H1 (cell line): ENCODE results near the gene RTCA. TPM values are rescaled to one million over a fixed set of nuclear protein-coding genes. Genes with fewer than 3 reads are reported as not detected.
A peak's percentile ranks its signal among the peaks of the same experiment; 100 is the strongest.
"Not testable (repeated sequence)": the region's sequence is repeated elsewhere in the genome, so short reads cannot be mapped to it uniquely, and the experiment has no call there.

Experiments used
- CTCF ChIA-PET: fragments of 300-600 bp; sonication (Branson Sonifier 250); formaldehyde crosslinking; loops from one replicate; lab custom pipeline; 2021; ENCODE audit not compliant: partially characterized antibody; lab: Charles Lee
- POLR2A ChIA-PET: fragments of 300-600 bp; sonication (Branson Sonifier 250); formaldehyde crosslinking; loops from one replicate; lab custom pipeline; 2021; ENCODE audit warnings: inconsistent platforms; ENCODE audit not compliant: partially characterized antibody; lab: Charles Lee
- DNase-seq, 2 experiments: peaks; one replicate each; pipeline versions ENCODE4 v3.0.0 to v3.0.0-alpha.2; 2010 to 2022; ENCODE audit warnings: low spot score in 2 of 2, low read depth in 1 of 2, mixed read lengths in 1 of 2
- FAIRE-seq: peaks from 2 replicates; lab custom pipeline; 2011; peaks lifted over from hg19 to GRCh38; lab: Jason Lieb, UNC
- H2AFZ ChIP-seq: 2 replicates; pipeline ENCODE4 v1.8.1; 2012; ENCODE audit warnings: low read length, inconsistent platforms
- H2AK5ac ChIP-seq: 2 replicates; pipeline ENCODE4 v1.6.1; 2013; ENCODE audit warnings: low read depth, low read length
- H2BK120ac ChIP-seq: replicated peaks from 2 replicates; pipeline ENCODE3; 2013; ENCODE audit warnings: low read depth, low read length, inconsistent platforms
- H2BK12ac ChIP-seq: 2 replicates; pipeline ENCODE4 v1.6.1; 2013; ENCODE audit warnings: low read depth, low read length
- H2BK15ac ChIP-seq: 2 replicates; pipeline ENCODE4 v1.6.1; 2013; ENCODE audit warnings: low read length
- H2BK20ac ChIP-seq: 2 replicates; pipeline ENCODE4 v1.6.1; 2013; ENCODE audit warnings: low read length
- H2BK5ac ChIP-seq: 2 replicates; pipeline ENCODE4 v1.6.1; 2013; ENCODE audit warnings: low read depth, low read length
- H3K14ac ChIP-seq: 2 replicates; pipeline ENCODE4 v1.6.1; 2013; ENCODE audit warnings: inconsistent platforms; ENCODE audit not compliant: insufficient read length
- H3K18ac ChIP-seq: 2 replicates; pipeline ENCODE4 v1.6.1; 2013; ENCODE audit warnings: low read length; ENCODE audit errors: extremely low read depth
- H3K23ac ChIP-seq: 2 replicates; pipeline ENCODE4 v1.6.1; 2013; ENCODE audit warnings: inconsistent platforms; ENCODE audit not compliant: insufficient read length
- H3K23me2 ChIP-seq: 2 replicates; pipeline ENCODE4 v1.6.1; 2013; ENCODE audit warnings: low read depth, low read length
- H3K27ac ChIP-seq: 2 replicates; pipeline ENCODE4 v1.6.1; 2011; ENCODE audit warnings: low read depth, low read length, inconsistent platforms
- H3K27me3 ChIP-seq, 4 experiments: replicated peaks in 1 of 4; 1 replicate in 1 of 4; 2 replicates in 3 of 4; pipeline versions ENCODE4 v1.6.1 to v1.8.1; 2011 to 2013; ENCODE audit warnings: low read length in 3 of 4, mild to moderate bottlenecking in 3 of 4, inconsistent platforms in 2 of 4, mixed read lengths in 2 of 4, moderate library complexity in 1 of 4; ENCODE audit not compliant: control insufficient read depth in 3 of 4, insufficient read depth in 3 of 4; ENCODE audit errors: extremely low read depth in 1 of 4
- H3K36me3 ChIP-seq, 4 experiments: 2 replicates each; pipeline versions ENCODE4 v1.6.1 to v1.8.1; 2011 to 2013; ENCODE audit warnings: mild to moderate bottlenecking in 4 of 4, low read length in 3 of 4, moderate library complexity in 2 of 4, control low read depth in 1 of 4, inconsistent platforms in 1 of 4; ENCODE audit not compliant: insufficient read depth in 4 of 4, control insufficient read depth in 2 of 4
- H3K4ac ChIP-seq: replicated peaks from 2 replicates; pipeline ENCODE3; 2013; ENCODE audit warnings: low read length, low read depth, mixed read lengths, inconsistent platforms; ENCODE audit not compliant: insufficient read length
- H3K4me1 ChIP-seq, 4 experiments: replicated peaks in 1 of 4; 1 replicate in 1 of 4; 2 replicates in 3 of 4; pipeline versions ENCODE4 v1.6.1 to v1.8.1; 2011 to 2013; ENCODE audit warnings: low read length in 3 of 4, inconsistent platforms in 2 of 4, mixed read lengths in 1 of 4; ENCODE audit not compliant: insufficient read depth in 4 of 4, control insufficient read depth in 3 of 4
- H3K4me2 ChIP-seq, 2 experiments: 2 replicates each; pipeline versions ENCODE4 v1.6.1 to v1.8.1; 2011 to 2013; ENCODE audit warnings: low read depth in 2 of 2, low read length in 2 of 2, control low read depth in 1 of 2, inconsistent platforms in 1 of 2, mild to moderate bottlenecking in 1 of 2; ENCODE audit not compliant: insufficient read depth in 1 of 2
- H3K4me3 ChIP-seq, 4 experiments: fragments of 200-600, 300-600 bp in 1 of 4; sonication (generic), shearing (Covaris generic), sonication (Bioruptor Twin) in 1 of 4; 2 replicates each; pipeline versions ENCODE4 v1.5.1 to v1.8.1; 2011 to 2016; ENCODE audit warnings: low read length in 4 of 4, low read depth in 3 of 4, control low read depth in 2 of 4, inconsistent platforms in 2 of 4, mild to moderate bottlenecking in 2 of 4, mixed read lengths in 1 of 4, moderate library complexity in 1 of 4; ENCODE audit not compliant: insufficient read depth in 2 of 4; ENCODE audit errors: extremely low read depth in 1 of 4
- H3K56ac ChIP-seq: replicated peaks from 2 replicates; pipeline ENCODE3; 2013; ENCODE audit warnings: low read depth, mild to moderate bottlenecking, mixed read lengths, low read length, inconsistent platforms; ENCODE audit not compliant: insufficient read length
- H3K79me1 ChIP-seq: 2 replicates; pipeline ENCODE4 v1.6.1; 2013; ENCODE audit warnings: low read depth, low read length, control low read depth
- H3K79me2 ChIP-seq, 2 experiments: 2 replicates each; pipeline versions ENCODE4 v1.6.1 to v1.8.1; 2012 to 2013; ENCODE audit warnings: low read length in 2 of 2, mild to moderate bottlenecking in 2 of 2, inconsistent platforms in 1 of 2; ENCODE audit not compliant: insufficient read depth in 2 of 2, control insufficient read depth in 1 of 2
- H3K9ac ChIP-seq, 4 experiments: replicated peaks in 1 of 4; 1 replicate in 1 of 4; 2 replicates in 3 of 4; pipeline versions ENCODE4 v1.6.1 to v1.8.1; 2011 to 2013; ENCODE audit warnings: low read depth in 3 of 4, low read length in 3 of 4, control low read depth in 2 of 4, mild to moderate bottlenecking in 2 of 4, moderate library complexity in 2 of 4, inconsistent platforms in 1 of 4; ENCODE audit errors: extremely low read depth in 1 of 4
- H3K9me3 ChIP-seq, 2 experiments: 2 replicates each; pipeline versions ENCODE4 v1.6.1 to v1.8.1; 2012 to 2013; ENCODE audit warnings: mild to moderate bottlenecking in 2 of 2, moderate library complexity in 2 of 2, control low read depth in 1 of 2, inconsistent platforms in 1 of 2, low read depth in 1 of 2, low read length in 1 of 2, mixed read lengths in 1 of 2; ENCODE audit not compliant: insufficient read depth in 2 of 2
- H4K20me1 ChIP-seq, 2 experiments: replicated peaks in 1 of 2; 2 replicates each; pipeline versions ENCODE3 to v1.8.1; 2011 to 2013; ENCODE audit warnings: inconsistent platforms in 2 of 2, low read length in 2 of 2, mild to moderate bottlenecking in 1 of 2; ENCODE audit not compliant: insufficient read depth in 2 of 2, control insufficient read depth in 1 of 2
- H4K5ac ChIP-seq: 2 replicates; pipeline ENCODE4 v1.6.1; 2013; ENCODE audit warnings: low read length, low read depth, mixed read lengths, inconsistent platforms; ENCODE audit not compliant: insufficient read length
- H4K8ac ChIP-seq: 2 replicates; pipeline ENCODE4 v1.8.0; 2013; ENCODE audit warnings: mild to moderate bottlenecking, moderate library complexity, low read length, inconsistent platforms; ENCODE audit not compliant: insufficient read depth; ENCODE audit errors: extremely low read depth
- H4K91ac ChIP-seq: replicated peaks from 2 replicates; pipeline ENCODE3; 2013; ENCODE audit warnings: low read length, mixed read lengths, inconsistent platforms; ENCODE audit not compliant: insufficient read length
- KDM1A ChIP-seq: fragments of 200-600, 300-600 bp; sonication (generic); IDR thresholded peaks from 2 replicates; pipeline ENCODE4 v1.7.1; 2016; ENCODE audit warnings: mild to moderate bottlenecking, low read length, borderline replicate concordance
- polyA plus RNA-seq, 7 experiments: library from polyadenylated mRNA; depleted of rRNA in 3 of 7; stranded (reverse) in 5 of 7; unstranded in 2 of 7; fragments of >200 nt in 5 of 7; fragments of 200-250 nt in 2 of 7; gene quantifications; 1 replicate in 5 of 7; 2 replicates in 1 of 7; 4 replicates in 1 of 7; pipeline versions ENCODE4 v1.2.1 to v1.2.3, GENCODE V29; 2011 to 2013; ENCODE audit warnings: missing spikeins in 2 of 7, mixed read lengths in 2 of 7
- total RNA-seq: library from RNA; stranded (reverse); fragmentation: NEBNext Ultra II Directional; extraction: Animal tissue kit (Norgen Biotek cat#: 25700); gene quantifications from 2 replicates; pipeline ENCODE4 v1.2.1, GENCODE V29; 2021

RTCA gene
- total and polyA plus RNA-seq, 2 of the 8 experiments (the other 6 are each of a cell fraction or from before 2014, with no cell fraction given) = 13.8 to 31.6 TPM

- ChIA-PET CTCF (interaction anchor here (0.7 to 1.5 kb wide), 3 partner anchors 62 to 167 kb away, joined by 3 to 5 read pairs (median 5); no protein-coding TSS in a partner anchor), POLR2A (interaction anchor here (1.3 to 5.7 kb wide), 2 partner anchors 31 to 55 kb away, joined by 3 to 31 read pairs; partner anchors contain the start of genes CDC14A and RTCA)
- not testable (repeated sequence) for H3K23me2 ChIP-seq
Observed at GRCh38 chr1:100296997-100297396, 31.0 kb downstream of the RTCA start.

More at GRCh38 chr1:100296997-100297396, 31.0 kb downstream of the RTCA start:
- not testable (repeated sequence) for H3K4me3 ChIP-seq, H4K8ac ChIP-seq, H2BK5ac ChIP-seq, H4K91ac ChIP-seq, H3K27me3 ChIP-seq, H4K5ac ChIP-seq, H2AFZ ChIP-seq, H3K4ac ChIP-seq, H3K36me3 ChIP-seq, H3K9me3 ChIP-seq, H3K18ac ChIP-seq, H3K14ac ChIP-seq, H3K9ac ChIP-seq, DNase-seq, H3K79me2 ChIP-seq, H3K79me1 ChIP-seq, H3K56ac ChIP-seq, H3K23ac ChIP-seq, H4K20me1 ChIP-seq, H3K27ac ChIP-seq, H3K4me2 ChIP-seq, H2AK5ac ChIP-seq, FAIRE-seq, H2BK15ac ChIP-seq, H2BK12ac ChIP-seq, H2BK20ac ChIP-seq, H2BK120ac ChIP-seq
- peaks cover 3 to 10% (median 6%) of the 10 kb centered on the region in 4 experiments; a peak in 6 of 7 replicates for H3K4me1 ChIP-seq
- TF ChIP-seq KDM1A = peak; percentile 51; the same call in 1 of the 2 replicates
